GM18907 (cell line): ENCODE results near the gene ITGB5.

Source experiments
- ATAC-seq: cut with Tn5 transposase; IDR thresholded peaks from one replicate; pipeline ENCODE4 v1.9.1; 2021; ENCODE audit warnings: mild to moderate bottlenecking, moderate library complexity; ENCODE audit not compliant: unreplicated experiment

ITGB5 gene

DNA sequence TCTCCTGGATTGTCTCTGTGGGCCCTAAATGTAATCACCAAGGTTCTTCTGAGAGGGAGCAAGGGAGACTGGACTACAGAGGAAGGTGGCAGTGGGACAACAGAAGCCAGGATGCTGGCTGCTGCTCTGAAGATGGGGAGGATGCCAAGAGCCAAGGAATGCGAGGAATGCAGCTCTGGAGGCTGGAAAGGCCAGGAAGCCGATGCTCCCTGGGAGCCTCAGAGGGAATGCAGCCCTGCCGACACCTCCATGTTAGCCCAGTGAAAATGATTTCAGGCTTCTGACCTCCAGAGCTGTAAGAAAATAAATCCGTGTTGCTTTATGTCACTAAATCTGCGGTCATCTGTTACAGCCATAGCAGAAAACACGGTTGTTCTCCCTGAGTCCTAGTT, 112.8 kb downstream of the ITGB5 start:
- ATAC-seq: no peak

DNA sequence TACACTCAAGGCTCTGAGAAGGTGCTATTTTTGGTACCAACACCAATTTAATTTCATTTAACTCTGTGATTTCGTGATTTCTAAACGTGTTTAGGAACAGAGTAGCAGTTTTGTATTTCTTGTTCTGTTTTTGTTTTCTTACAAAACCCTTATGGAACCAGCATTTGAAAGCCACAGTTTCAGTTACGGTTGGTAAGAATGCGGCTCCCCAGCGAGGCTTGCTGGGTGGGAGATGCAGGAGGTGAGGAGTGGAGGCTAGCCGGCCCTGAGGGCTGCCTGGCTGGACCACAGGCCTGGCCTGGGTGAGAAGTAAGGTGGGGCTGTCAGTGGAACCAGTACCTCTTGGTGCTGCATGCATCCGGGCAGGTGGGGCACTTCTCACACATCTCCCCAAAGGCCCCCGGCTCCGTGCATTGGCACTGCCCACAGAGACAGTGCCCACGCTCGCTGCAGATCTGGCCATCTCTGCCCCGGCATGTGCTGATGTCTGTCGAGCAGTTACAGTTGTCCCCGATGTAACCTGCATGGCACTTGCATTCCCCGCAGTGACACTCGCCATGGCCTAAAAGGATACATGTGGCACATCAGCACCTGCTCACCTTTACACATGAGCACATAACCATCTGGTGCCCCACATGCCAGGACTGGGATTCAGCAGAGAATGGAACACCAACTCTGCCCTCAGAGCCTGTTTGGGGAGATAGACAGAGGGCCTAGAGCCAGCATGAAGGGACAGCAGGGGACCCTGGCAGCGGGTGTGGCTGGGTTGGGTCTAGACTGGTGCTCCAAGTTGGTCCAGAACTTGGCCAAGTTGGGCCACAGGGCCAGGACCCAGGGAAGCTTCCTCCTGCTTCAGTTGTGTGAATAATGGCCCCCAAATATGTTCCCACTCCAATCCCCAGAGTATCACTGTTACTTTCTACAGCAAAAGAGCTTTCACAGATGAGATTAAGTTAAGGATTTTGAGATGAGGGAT, 113.5 kb downstream of the ITGB5 start:
- no peak for ATAC-seq

DNA sequence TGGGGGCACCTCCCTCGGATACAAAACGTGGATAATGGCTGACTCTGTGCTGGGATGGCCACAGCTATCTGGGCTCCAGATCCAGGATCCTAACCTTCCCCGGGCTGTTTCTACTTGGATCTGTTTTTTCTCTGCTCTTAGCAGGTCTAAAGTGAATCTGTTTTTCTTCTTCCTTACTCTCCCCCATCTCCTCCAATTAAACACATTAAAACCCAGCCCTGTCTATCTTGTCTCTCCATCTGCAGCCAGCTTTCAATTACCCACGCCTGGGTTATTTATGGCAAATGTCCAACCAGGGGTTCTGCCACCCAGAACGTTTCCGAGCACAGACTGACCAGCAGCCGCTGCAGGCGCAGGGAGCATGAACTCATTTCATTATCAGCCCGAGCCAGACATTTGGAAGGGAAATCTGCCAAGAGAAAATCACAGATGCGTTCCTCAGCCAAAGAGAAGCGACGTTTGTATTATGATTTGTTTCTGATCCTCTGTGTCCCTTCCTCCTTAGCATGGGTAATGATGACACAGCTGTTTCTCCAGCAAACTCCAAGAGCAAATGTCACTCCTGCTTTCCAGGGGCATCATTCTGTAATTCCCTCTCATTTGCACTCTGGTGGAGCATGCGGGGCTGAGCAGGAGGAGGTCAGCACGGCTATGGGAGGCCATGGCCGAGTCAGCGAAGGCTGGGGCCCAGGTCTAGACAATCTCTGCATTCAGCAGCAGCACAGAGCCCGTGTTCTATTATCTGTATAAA, 114.9 kb downstream of the ITGB5 start:
- ATAC-seq: no peak

DNA sequence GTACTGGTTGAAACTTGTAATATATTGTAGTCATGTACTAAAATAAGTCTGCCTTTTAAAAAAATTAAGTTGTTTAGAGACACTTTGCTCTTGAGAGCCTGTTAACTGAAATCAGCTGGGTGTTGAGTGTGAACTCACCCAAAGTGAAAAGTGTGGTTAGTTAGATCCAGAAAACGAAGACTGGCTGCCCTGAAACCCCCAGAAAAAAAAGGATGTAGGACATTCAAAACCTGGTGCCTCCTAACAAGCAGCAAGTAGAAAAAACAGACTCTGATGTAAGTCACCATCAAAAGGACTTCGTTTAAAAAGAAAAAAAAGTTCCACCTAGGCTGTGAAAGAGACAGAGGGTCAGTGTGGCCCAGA, 116.1 kb downstream of the ITGB5 start:
- no peak for ATAC-seq

DNA sequence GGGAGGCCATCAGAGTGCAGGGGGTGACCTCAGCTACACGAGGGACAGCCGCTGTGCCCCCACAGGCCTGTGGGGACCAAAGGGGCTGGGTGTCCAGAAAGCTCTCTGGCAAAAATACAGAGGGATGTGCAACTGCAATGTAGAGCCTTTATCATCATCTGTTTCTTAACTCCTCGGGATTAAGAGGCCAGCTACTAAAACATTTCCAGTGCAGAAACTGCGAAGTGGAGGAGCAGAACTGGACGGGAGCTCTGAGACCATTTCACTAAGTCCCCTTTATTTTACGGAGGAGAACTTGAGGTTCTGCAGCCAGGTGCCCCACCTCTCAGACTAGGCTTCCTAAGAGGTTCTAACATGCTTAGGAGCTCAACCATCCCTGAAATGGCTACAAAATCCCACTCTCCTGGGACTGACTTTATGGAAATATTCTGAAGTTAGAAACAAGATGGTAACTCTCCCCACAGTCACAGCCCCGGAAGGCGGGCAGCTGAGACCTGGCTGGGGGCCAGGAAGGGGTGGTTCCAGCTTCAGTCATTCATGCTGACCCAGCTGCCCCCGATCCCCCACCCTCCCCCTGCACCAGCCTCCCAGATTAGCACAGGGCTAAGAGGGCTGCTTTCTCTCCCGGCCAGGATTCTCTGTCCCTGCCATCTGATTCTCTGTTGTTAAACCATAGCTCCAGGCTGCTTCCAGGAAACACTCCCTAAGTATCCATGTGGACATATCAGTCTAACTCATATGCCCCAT, 116.7 kb downstream of the ITGB5 start:
- no peak for ATAC-seq

DNA sequence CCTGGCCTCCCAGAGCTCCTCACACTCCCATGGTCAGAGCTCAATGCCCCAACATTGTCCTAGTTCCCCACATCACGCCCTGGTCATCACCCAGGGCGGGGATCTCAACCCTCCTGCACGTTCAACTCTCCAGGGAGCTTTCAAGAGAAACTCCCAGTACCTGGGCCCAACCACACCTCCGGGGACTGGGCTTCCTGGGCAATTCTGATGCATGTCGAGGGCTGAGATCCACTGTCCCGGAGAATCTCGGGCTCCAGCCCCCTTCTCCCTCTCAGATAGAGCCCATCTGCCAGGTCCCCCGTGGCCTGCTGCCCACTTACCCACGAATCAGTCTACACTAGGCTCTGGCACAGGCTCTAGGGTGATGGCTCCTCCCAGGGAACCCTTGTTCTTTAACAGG, 117.7 kb downstream of the ITGB5 start:
- ATAC-seq: no peak

DNA sequence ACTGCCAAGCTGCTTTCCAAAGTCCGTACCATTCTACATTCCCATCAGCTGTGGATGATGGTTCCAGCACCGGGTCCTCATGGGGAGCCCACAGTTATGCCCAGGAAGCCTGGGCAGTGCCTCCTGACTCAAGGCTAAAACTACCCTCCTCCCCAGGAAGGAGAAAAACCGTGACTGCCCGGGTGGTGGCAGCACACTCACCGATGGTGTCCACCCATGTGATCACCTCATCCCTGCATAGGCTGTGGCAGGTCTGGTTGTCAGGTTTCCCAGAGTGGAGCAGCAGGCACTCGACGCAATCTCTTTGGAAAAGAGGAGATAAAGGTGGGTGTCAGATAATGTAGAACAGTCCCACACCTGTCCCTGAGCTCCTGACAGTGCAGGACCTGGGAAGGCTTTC, 118.4 kb downstream of the ITGB5 start:
- no peak for ATAC-seq

DNA sequence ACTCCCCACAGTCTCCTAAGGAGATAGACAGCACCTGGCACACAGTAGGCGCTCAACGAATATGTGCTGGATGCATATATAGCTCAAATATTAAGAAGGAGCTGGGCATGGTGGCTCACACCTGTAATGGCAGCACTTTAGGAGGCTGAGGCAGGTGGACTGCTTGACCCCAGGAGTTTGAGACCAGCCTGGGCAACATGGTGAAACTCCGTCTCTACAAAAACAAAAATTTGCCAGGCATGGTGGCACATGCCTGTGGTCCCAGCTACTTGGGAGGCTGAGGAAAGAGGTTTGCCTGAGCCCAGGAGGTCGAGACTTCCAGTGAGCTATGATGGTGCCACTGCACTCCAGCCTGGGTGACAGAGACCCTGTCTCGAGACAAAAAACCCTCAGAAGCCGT, 119.5 kb downstream of the ITGB5 start:
- no peak for ATAC-seq

DNA sequence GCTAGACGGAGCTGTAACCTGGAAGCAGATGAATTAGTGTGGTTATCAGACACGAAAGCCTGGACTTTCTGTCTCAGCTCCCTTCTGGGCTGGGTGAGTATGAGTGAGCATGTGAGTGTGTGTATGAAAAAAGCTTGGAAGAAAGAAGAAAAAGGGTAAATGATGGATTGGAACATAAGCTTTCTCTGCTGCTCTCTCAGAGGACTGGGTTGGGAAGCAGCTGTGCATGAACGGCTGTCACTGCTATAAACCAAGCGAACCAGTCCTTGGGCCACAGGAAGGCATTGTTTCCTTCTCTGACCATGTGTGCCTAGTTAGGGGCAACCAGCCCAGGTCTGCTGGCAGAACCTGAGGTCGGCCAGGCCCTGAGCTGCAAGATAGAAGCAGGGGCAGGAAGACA, 119.9 kb downstream of the ITGB5 start:
- no peak for ATAC-seq

DNA sequence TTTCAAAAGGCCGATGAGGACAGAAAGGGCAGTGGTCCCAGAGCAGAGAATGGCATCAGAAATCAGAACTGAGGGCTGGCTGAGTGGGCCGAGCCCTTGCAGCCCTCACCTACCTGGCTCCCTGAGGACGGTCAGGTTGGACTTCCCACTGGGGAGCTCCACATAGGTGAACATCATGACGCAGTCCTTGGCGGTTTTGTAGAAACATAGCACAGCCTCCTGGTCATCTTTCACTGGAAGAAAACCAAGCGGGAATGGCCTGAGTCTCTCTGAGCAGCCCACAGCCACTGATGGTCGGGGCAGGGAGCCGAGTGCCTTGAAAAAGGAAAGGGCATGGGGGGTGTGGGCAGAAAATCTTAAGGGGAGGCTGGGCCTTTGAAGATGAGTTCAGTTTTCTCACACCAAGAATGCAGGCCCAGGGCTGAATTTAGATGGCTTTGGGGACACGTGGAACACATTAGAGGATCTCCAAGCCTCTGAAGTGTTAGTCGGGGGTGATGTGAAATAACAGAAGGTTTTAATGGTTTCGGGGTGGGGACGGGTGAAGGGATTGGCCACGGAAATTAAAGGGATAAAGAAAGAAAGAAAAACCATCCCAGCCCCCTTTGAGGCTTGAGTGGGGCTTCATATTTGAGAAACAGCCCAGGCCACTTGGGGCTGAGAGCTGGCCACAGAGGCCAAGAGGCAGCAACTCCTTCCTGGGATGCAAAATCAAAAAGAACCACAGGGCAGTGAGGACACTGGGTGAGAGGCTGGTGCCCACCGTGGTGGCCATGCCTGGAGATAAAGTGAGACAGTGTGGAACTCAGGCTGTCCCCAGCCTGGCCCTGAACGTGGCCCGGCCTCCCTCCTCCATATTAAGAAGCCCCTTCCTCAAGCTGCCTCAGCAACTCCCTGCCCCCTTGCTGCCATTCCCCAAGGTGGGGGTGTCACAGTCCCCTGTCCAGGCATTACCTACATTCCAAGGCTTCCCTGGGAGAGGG, 120.8 kb downstream of the ITGB5 start:
- no peak for ATAC-seq

DNA sequence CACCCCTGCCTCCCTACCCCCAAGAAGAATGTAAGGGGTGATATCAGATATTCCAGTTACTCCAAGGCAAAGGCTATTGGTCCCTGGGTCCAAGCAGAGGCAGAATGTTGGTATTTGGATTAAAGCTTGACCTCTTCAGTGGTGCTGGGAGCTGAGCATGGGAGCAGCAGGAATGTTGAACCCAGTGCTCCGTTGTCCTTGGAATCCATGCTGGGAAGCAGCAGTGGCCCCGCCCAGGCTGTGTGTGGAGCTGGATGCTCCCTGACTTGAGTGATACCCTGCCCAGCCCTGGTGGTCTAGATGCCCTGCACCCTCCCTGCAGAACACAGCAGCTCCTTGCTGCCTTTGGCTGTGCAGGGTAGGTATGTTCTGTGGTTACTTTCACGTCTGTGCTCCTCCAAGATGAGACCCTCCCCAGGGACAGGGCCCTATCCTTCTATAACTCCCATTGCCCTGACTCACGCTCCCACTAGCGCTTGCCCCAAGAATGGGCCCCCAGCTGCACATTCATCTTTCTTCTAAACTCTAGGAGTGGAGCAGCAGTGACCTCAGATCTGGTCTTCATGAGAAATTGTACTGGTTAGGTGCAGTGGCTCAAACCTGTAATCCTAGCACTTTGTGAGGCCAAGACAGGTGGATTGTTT, 121.8 kb downstream of the ITGB5 start:
- no peak for ATAC-seq

DNA sequence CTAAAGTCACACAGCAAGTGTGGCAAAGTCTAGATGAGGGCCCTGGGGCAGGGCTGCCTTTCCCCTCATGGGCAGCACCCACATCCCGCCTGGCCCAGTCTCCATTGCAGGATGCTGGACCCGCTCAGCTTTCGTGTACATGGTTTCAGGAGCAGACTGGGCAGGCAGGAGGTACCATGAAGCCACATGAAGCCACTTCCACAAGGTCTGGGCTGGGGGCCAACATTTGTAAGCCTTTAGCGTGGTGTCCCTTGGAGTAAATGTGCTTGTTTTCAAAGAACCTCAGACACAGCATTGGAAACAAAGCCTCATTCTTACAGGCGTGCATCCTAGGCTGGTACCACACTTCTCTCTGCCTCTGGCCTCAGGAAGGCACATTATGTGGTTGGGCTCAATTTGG, 122.4 kb downstream of the ITGB5 start:
- no peak for ATAC-seq

DNA sequence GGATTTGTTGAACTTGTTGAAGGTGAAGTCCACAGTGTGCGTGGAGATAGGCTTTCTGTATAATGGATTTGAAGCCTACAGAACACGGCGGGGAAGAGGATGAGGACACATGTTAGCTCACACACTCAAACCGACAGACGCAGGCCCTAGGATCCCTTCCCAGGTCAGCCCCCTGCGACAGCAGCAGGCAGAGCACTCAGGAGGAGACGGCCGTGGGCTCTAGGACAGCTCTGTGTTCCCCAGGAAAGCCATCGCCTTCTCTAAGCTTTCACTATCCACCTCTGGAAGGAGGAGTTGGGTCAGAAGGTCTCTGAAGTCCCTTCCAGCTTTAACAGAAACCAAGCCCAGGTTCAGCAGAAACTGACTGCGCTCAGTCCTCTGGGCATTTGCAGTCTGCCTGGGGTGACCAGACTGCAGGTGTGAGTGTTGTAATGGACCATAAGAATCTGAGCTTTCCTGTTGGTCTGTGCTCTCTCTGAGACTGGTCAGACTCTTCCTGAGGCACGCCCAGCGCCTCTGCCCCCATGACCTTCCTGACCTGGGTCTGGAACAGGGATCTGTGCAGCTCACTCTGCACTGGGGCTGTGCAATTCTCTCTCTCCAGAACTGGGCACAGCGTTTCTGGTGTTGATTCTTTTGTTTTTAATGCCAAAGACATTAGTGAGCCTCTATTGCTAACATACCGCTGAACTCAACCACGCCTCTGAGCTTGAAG, 123.4 kb downstream of the ITGB5 start:
- no peak for ATAC-seq

DNA sequence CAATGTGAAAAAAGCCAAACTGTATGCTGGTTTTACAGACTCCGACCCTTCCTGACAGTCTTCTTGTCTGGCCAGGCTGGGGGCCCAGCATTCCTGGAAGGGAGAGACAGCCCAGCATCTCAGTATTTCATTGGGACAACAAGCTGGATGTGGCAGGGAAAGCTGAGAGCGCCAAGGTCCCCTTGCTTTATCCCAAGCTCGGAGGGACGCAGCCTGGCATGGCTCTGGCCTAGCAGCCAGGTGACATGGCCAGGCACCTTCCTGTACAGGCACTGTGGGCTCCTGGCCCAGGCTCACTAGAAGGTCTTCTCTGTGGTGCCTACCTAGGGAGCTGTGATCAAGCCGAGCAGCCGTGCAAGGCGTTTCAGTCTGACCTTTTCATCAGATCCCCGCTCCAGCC, 124.0 kb downstream of the ITGB5 start:
- no peak for ATAC-seq

DNA sequence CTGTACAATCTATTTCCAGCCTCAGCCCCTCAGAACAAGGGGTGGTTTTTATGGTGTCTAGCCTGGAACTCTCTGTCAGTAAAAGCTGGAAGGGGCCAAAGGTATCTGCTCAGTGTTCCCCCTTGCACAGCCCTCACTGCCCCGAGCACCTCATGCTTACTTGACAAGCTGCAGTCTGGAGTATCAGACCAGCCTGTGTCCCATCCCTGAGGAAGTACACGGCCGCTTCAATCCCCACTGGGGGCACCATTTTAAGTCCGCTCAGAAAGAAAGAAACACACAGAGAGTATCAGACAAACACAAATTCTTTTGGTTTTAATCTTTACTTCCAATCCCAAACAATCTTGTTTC, 124.5 kb downstream of the ITGB5 start:
- no peak for ATAC-seq

DNA sequence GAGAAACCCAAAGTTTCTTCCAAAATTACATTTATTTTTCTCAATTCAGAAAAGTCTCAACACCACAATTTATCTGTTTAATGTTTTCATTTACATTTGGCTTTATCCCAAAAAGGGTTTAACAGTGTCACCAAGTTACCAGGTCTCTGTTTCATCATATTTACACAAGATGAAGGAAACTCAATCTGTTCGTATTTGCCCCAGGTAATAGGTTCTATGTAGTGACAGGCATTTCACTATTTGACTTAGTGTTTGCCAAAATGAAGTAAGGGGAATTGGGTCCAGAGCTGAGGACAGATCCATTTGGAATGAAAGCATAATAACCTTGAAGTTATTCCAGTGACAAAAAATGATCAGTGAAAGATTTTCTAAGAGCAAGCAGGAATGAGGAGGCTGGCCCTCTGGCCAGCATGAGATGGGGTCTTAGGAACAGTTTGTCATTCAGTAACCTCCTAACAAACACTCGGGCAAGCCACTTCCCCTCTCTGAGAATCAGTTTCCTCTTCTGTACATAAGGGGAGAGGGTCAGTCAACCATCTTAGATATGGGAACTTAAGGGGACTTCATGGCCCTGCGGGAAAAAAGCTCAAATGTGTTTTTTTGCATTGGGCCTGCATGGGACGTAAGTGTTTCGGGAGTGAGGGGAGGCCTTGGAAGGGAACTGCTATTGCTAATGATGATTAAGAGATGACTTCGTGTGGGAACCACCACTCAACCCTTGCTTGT, 125.1 kb downstream of the ITGB5 start:
- no peak for ATAC-seq

DNA sequence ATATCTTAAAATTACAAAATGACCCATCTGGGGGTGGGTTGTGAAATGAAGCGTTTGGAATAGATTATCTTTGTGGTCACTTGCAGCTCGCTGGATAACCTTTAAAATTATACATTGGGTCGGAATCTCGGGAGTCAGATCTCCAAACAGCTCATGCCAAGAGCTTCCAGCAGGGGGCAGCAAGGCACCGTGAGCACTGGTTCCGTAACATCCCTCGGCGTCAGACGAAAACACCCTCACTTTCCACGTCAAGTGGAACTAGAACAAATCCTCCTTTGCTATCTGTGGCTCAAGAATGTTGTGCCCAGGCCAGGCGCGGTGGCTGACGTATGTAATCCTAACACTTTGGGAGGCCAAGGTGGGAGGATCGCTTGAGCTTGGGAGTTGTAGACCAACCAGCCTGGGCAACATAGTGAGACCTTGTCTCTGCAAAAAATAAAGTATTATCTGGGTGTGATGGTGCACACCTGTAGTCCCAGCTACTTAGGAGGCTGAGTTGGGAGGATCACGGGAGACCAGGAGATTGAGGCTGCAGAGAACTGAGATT, 125.8 kb downstream of the ITGB5 start:
- peak; percentile 57 for ATAC-seq

DNA sequence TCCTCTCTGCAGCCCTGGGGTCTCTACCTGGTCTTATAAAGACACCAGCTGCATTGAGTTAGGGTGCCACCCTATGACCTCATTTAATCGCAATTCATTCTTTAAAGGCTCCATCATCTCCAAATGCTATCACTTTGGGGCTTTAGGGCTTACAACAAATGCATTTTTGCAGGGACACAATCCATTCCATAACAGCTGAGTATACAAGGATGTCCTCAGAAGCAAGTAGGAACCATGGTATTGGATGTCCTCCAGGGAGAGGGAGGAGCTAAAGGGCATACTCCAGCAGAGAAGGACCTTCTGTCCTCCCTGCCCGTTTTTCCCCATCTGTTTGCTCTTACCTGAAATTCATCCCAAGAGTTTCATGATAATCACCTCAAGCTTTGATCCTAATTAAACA, 126.6 kb downstream of the ITGB5 start:
- no peak for ATAC-seq
